ENCODE results near the gene SLC25A5. TPM values are rescaled to one million over a fixed set of nuclear protein-coding genes. Genes with fewer than 3 reads are reported as not detected.

The SLC25A5 gene
- total and polyA plus RNA-seq, 4 donors: 116 to 275 (median 200) TPM

DNA sequence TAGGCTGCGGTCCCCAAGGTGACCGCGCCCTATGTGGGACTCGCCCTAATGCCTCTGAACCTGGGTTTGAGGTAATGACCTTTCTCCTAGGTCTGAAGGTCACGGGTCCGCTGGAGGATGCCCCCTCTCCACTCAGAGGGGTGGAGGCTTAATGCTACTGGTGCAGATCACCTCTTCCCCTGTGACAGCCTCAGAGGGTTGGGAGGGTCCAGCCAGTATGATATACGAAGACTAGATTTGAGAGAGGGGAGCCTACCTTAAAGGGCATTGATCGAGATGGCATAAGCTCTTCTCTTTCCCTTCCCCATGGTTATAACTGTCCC lies 1.0 kb downstream of the SLC25A5 start:
- Histone ChIP-seq H3K27me3 (ENCODE audit: control insufficient read depth, insufficient read depth, low read length) (no peaks in the 10 kb centered on the region), H3K4me3 (ENCODE audit: low read depth, low read length) (peak overlapping the region; percentile 59), H3K9me3 (ENCODE audit: control insufficient read depth, insufficient read depth, low read length) (no peaks in the 10 kb centered on the region), H3K36me3 (ENCODE audit: control insufficient read depth, insufficient read depth, low read length) (peaks cover 2% of the 10 kb centered on the region), H3K4me1 (ENCODE audit: control insufficient read depth, insufficient read depth, low read length) (no peaks in the 10 kb centered on the region), H3K27ac (ENCODE audit: low read depth, low read length) (peak overlapping the region; percentile 64)
- WGBS (ENCODE audit: insufficient coverage): 48% methylated on average over 6 of the region's 8 CpGs
- DNase-seq (ENCODE audit: low read depth in 4 of 6, low spot score in 6 of 6): no peak

GRCh38 chrX:119474615-119475388 lies 6.6 kb downstream of the SLC25A5 start:
- H3K9me3 ChIP-seq (ENCODE audit: control insufficient read depth, insufficient read depth, low read length): no peaks in the 10 kb centered on the region

GRCh38 chrX:119475389-119476101 lies 7.3 kb downstream of the SLC25A5 start:
- Histone ChIP-seq H3K4me1 (ENCODE audit: control insufficient read depth, insufficient read depth, low read length) (no peaks in the 10 kb centered on the region), H3K36me3 (ENCODE audit: control insufficient read depth, insufficient read depth, low read length) (peaks cover 2% of the 10 kb centered on the region), H3K4me3 (ENCODE audit: low read depth, low read length) (no peak overlapping the region), H3K27me3 (ENCODE audit: control insufficient read depth, insufficient read depth, low read length) (no peaks in the 10 kb centered on the region), H3K27ac (ENCODE audit: low read depth, low read length) (no peak overlapping the region), H3K9me3 (ENCODE audit: control insufficient read depth, insufficient read depth, low read length) (no peaks in the 10 kb centered on the region)
- WGBS (ENCODE audit: insufficient coverage): 82% methylated on average over 4 of the region's 11 CpGs
- no peak for DNase-seq (ENCODE audit: low read depth in 4 of 6, low spot score in 6 of 6)

More at GRCh38 chrX:119474615-119475388, 6.6 kb downstream of the SLC25A5 start:
- H3K4me3 ChIP-seq (ENCODE audit: low read depth, low read length): no peak overlapping the region
- H3K4me1 ChIP-seq (ENCODE audit: control insufficient read depth, insufficient read depth, low read length): no peaks in the 10 kb centered on the region
- no peaks in the 10 kb centered on the region for H3K27me3 ChIP-seq (ENCODE audit: control insufficient read depth, insufficient read depth, low read length)
- H3K36me3 ChIP-seq (ENCODE audit: control insufficient read depth, insufficient read depth, low read length): peaks cover 2% of the 10 kb centered on the region
- H3K27ac ChIP-seq (ENCODE audit: low read depth, low read length): no peak overlapping the region
- WGBS (ENCODE audit: insufficient coverage): 74% methylated on average over 19 of the region's 23 CpGs
- DNase-seq (ENCODE audit: low read depth in 4 of 6, low spot score in 6 of 6): no peak

DNA sequence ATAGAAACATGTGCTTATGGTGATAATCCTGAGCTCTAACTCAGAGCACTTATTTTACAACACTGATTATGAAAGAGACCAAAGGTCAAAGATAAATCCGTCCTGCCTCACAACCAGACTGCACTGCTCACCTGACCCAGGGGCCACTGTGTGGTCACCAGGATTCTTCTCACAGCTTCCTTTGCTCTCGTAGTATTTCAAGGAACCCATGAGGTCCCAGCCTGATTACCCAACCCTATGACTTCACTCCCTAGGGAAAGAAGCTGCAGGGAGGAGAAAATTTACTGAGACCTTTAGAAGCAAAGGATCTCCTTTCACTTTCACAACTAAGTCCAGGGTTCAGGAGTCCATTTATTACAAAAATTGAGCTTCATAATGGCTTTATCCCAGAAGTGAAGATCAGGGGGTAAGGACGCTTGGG lies 9.6 kb downstream of the SLC25A5 start:
- no peak overlapping the region for H3K27ac ChIP-seq (ENCODE audit: low read depth, low read length)
- H3K4me1 ChIP-seq (ENCODE audit: control insufficient read depth, insufficient read depth, low read length): peaks cover 4% of the 10 kb centered on the region
- no peaks in the 10 kb centered on the region for H3K9me3 ChIP-seq (ENCODE audit: control insufficient read depth, insufficient read depth, low read length)
- 38% methylated on average over 2 of the region's 3 CpGs for WGBS (ENCODE audit: insufficient coverage)
- H3K36me3 ChIP-seq (ENCODE audit: control insufficient read depth, insufficient read depth, low read length): no peaks in the 10 kb centered on the region
- H3K27me3 ChIP-seq (ENCODE audit: control insufficient read depth, insufficient read depth, low read length): no peaks in the 10 kb centered on the region
- no peak for DNase-seq (ENCODE audit: low read depth in 4 of 6, low spot score in 6 of 6)
- H3K4me3 ChIP-seq (ENCODE audit: low read depth, low read length): no peak overlapping the region

GRCh38 chrX:119478504-119478903 lies 10.3 kb downstream of the SLC25A5 start:
- peaks cover 4% of the 10 kb centered on the region for H3K4me1 ChIP-seq (ENCODE audit: control insufficient read depth, insufficient read depth, low read length)
- H3K27ac ChIP-seq (ENCODE audit: low read depth, low read length): no peak overlapping the region
- no peaks in the 10 kb centered on the region for H3K9me3 ChIP-seq (ENCODE audit: control insufficient read depth, insufficient read depth, low read length)
- no peak overlapping the region for H3K4me3 ChIP-seq (ENCODE audit: low read depth, low read length)
- no CpG with 5 or more reads among the region's 4 CpGs for WGBS (ENCODE audit: insufficient coverage)
- no peaks in the 10 kb centered on the region for H3K36me3 ChIP-seq (ENCODE audit: control insufficient read depth, insufficient read depth, low read length)
- no peak for DNase-seq (ENCODE audit: low read depth in 4 of 6, low spot score in 6 of 6)
- no peaks in the 10 kb centered on the region for H3K27me3 ChIP-seq (ENCODE audit: control insufficient read depth, insufficient read depth, low read length)

DNA sequence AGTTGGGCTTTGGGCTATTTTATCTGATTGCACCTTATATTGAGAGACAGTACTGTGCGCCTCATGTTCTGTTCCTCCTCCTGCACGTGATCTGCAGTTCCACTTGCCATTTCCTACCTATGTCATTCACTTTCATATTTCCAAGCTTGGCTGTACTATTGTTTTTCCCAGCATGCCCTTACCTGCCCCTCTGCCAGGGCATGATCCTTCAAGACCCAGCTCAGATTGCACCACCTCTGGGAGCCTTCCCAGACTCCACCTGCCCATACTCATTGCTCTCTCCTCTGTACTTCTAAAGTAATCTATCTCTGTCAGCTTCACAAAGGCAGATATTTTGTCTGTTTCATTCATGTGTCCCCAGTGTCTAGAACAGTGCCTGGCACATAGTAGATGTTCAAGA lies 11.6 kb downstream of the SLC25A5 start:
- H3K36me3 ChIP-seq (ENCODE audit: control insufficient read depth, insufficient read depth, low read length): no peaks in the 10 kb centered on the region
- H3K27ac ChIP-seq (ENCODE audit: low read depth, low read length): no peak overlapping the region
- DNase-seq (ENCODE audit: low read depth in 4 of 6, low spot score in 6 of 6): no peak
- no peak overlapping the region for H3K4me3 ChIP-seq (ENCODE audit: low read depth, low read length)
- 81% methylated on average over 2 of the region's 2 CpGs for WGBS (ENCODE audit: insufficient coverage)
- no peaks in the 10 kb centered on the region for H3K9me3 ChIP-seq (ENCODE audit: control insufficient read depth, insufficient read depth, low read length)
- peaks cover 4% of the 10 kb centered on the region for H3K4me1 ChIP-seq (ENCODE audit: control insufficient read depth, insufficient read depth, low read length)
- H3K27me3 ChIP-seq (ENCODE audit: control insufficient read depth, insufficient read depth, low read length): no peaks in the 10 kb centered on the region

- Histone ChIP-seq H3K9me3 (ENCODE audit: control insufficient read depth, insufficient read depth, low read length) (no peaks in the 10 kb centered on the region), H3K27ac (ENCODE audit: low read depth, low read length) (no peak overlapping the region), H3K4me1 (ENCODE audit: control insufficient read depth, insufficient read depth, low read length) (peaks cover 4% of the 10 kb centered on the region), H3K36me3 (ENCODE audit: control insufficient read depth, insufficient read depth, low read length) (no peaks in the 10 kb centered on the region), H3K4me3 (ENCODE audit: low read depth, low read length) (no peak overlapping the region), H3K27me3 (ENCODE audit: control insufficient read depth, insufficient read depth, low read length) (no peaks in the 10 kb centered on the region)
- WGBS (ENCODE audit: insufficient coverage): 86% methylated on average over 4 of the region's 4 CpGs
- DNase-seq (ENCODE audit: low read depth in 4 of 6, low spot score in 6 of 6): no peak
Measured at GRCh38 chrX:119481323-119481801, 13.1 kb downstream of the SLC25A5 start.

- peaks cover 4% of the 10 kb centered on the region for H3K4me1 ChIP-seq (ENCODE audit: control insufficient read depth, insufficient read depth, low read length)
- DNase-seq (ENCODE audit: low read depth in 4 of 6, low spot score in 6 of 6): no peak
- H3K9me3 ChIP-seq (ENCODE audit: control insufficient read depth, insufficient read depth, low read length): no peaks in the 10 kb centered on the region
- no peak overlapping the region for H3K27ac ChIP-seq (ENCODE audit: low read depth, low read length)
- 68% methylated on average over 8 of the region's 10 CpGs for WGBS (ENCODE audit: insufficient coverage)
- no peaks in the 10 kb centered on the region for H3K36me3 ChIP-seq (ENCODE audit: control insufficient read depth, insufficient read depth, low read length)
- no peaks in the 10 kb centered on the region for H3K27me3 ChIP-seq (ENCODE audit: control insufficient read depth, insufficient read depth, low read length)
- peak overlapping the region; percentile 45 for H3K4me3 ChIP-seq (ENCODE audit: low read depth, low read length)
Measured at GRCh38 chrX:119482041-119482440, 13.8 kb downstream of the SLC25A5 start.

DNA sequence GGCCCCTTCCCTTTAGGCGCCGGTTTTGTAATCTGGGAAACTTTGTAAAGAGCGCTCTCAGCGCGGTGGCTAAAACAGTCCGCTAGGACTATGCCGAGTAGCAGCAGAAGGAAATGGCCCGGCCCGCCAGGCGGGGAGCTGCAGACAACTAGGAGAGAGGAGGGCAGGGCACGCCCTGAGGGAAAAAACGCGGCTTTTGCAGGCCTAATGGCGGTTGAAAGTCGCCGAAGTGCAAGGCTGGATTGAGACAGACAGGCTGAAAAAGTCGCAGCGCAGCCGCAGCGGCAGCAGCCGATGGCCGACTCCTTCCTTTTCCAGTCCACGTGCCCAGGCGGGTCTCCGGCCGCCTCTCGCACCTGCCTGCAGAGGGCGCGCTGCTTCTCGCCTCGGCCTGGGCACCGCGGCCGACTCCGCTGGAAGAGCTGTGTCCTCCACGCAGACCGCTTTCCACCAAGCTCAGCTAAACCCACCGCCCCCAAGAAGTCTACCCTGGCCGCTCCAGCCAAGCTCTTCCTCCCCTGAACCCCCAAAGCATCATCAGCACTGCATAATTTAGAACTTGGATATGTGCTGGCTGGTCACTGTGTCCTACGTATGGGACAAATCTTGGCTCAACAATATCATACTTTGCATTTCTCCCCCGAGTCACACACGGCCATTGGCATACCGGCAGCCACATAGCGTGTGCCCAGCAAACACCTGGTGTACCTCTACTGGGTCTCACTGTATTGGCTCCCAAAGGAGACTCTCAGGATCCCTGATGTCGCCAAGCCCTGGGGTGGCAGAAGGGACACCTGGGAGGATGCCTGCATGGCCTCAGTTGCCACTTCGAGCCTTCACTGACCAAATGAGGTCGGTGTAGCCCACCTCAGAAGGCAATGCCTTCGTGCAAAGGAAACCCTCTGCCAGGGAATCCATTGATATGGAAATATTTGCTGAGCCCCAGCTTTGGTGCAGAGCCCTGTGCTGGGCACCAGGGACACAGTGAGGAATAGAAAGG lies 14.5 kb downstream of the SLC25A5 start:
- 31% methylated on average over 46 of the region's 48 CpGs for WGBS (ENCODE audit: insufficient coverage)
- H3K36me3 ChIP-seq (ENCODE audit: control insufficient read depth, insufficient read depth, low read length): no peaks in the 10 kb centered on the region
- peak overlapping the region; percentile 45 for H3K4me3 ChIP-seq (ENCODE audit: low read depth, low read length)
- DNase-seq (ENCODE audit: low read depth in 4 of 6, low spot score in 6 of 6): peak in 3 of 6 donors; percentile 7 to 38 (median 19)
- no peak overlapping the region for H3K27ac ChIP-seq (ENCODE audit: low read depth, low read length)
- no peaks in the 10 kb centered on the region for H3K27me3 ChIP-seq (ENCODE audit: control insufficient read depth, insufficient read depth, low read length)
- H3K9me3 ChIP-seq (ENCODE audit: control insufficient read depth, insufficient read depth, low read length): no peaks in the 10 kb centered on the region
- H3K4me1 ChIP-seq (ENCODE audit: control insufficient read depth, insufficient read depth, low read length): peaks cover 4% of the 10 kb centered on the region

Data from spinal cord (tissue), 10 donors.